HL-60 (cell line): ENCODE measurements around the gene SAFB2.

ENCODE experiments used
- CTCF ChIP-seq: IDR thresholded peaks from one replicate; pipeline ENCODE4 v1.5.1; 2011; ENCODE audit warnings: low read length, control low read depth, inconsistent platforms; ENCODE audit not compliant: insufficient read depth
- POLR2AphosphoS5 ChIP-seq: IDR thresholded peaks from 2 replicates; pipeline ENCODE4 v1.6.1; 2012; ENCODE audit warnings: low read depth

GRCh38 chr19:5635427-5635826, 12.9 kb upstream of the SAFB2 start:
- TF ChIP-seq CTCF (no peak), POLR2AphosphoS5 (no peak)
